Hematopoietic multipotent progenitor cell treated with erythropoietin and hydrocortisone succinate and interleukin-3 and kit ligand, for 17 days (in vitro differentiated cells): ENCODE data around the gene ADARB2.

Experiments
- DNase-seq: peaks from one replicate; pipeline ENCODE4 v3.0.0-alpha.2; 2015; ENCODE audit warnings: low spot score

ADARB2 gene

GRCh38 chr10:1128649-1129048, 608.7 kb downstream of the ADARB2 start:
- DNase-seq = no peak

GRCh38 chr10:1128115-1128514, 609.2 kb downstream of the ADARB2 start:
- no peak for DNase-seq

GRCh38 chr10:1127629-1128028, 609.7 kb downstream of the ADARB2 start:
- no peak for DNase-seq
